SU-DHL-6 (cell line): ENCODE measurements around the gene NEUROG3.

ENCODE experiments used
- H2AFZ ChIP-seq: fragments of 200-600 bp; sonication (generic); 2 replicates; pipeline ENCODE4 v1.6.1; 2014; ENCODE audit warnings: low read depth, mild to moderate bottlenecking, moderate library complexity, mixed read lengths, antibody characterized with exemption, low read length; ENCODE audit not compliant: severe bottlenecking
- H3F3A ChIP-seq: fragments of 200-600 bp; shearing (Covaris generic); 2 replicates; pipeline ENCODE4 v1.6.0; 2016; ENCODE audit warnings: antibody characterized with exemption, mild to moderate bottlenecking; ENCODE audit not compliant: insufficient read depth
- H3K27ac ChIP-seq: fragments of 200-600 bp; sonication (generic); 2 replicates; pipeline ENCODE4 v1.5.1; 2016; ENCODE audit warnings: low read depth, mild to moderate bottlenecking, low read length, moderate library complexity, mixed read lengths
- H3K27me3 ChIP-seq: fragments of 200-600 bp; sonication (generic), shearing (Covaris generic); 2 replicates; pipeline ENCODE4 v1.6.0; 2014; ENCODE audit warnings: mild to moderate bottlenecking, low read length
- H3K36me3 ChIP-seq: fragments of 200-600 bp; sonication (generic); 2 replicates; pipeline ENCODE4 v1.6.1; 2014; ENCODE audit warnings: mild to moderate bottlenecking, low read length, mixed read lengths
- H3K4me2 ChIP-seq: fragments of 300-600, 200-600 bp; shearing (Covaris generic), sonication (generic); 2 replicates; pipeline ENCODE4 v1.6.0; 2014; ENCODE audit warnings: low read length, low read depth, mild to moderate bottlenecking; ENCODE audit not compliant: poor library complexity, severe bottlenecking
- H3K4me3 ChIP-seq: fragments of 200-600 bp; sonication (generic); 2 replicates; pipeline ENCODE4 v1.5.1; 2014; ENCODE audit warnings: antibody characterized with exemption, low read length, mild to moderate bottlenecking, mixed read lengths; ENCODE audit not compliant: insufficient read depth, poor library complexity, severe bottlenecking
- H3K79me2 ChIP-seq: fragments of 200-600 bp; sonication (generic); 2 replicates; pipeline ENCODE4 v1.6.1; 2014; ENCODE audit warnings: mild to moderate bottlenecking, low read length, moderate library complexity; ENCODE audit not compliant: insufficient read depth
- H3K9ac ChIP-seq: fragments of 200-600 bp; sonication (generic); 2 replicates; pipeline ENCODE4 v1.7.0; 2014; ENCODE audit warnings: mild to moderate bottlenecking, low read length
- H3K9me2 ChIP-seq: fragments of 200-600 bp; sonication (generic); replicated peaks from 2 replicates; pipeline ENCODE4 v1.6.1; 2014; ENCODE audit warnings: low read length; ENCODE audit not compliant: insufficient read depth
- H3K9me3 ChIP-seq: fragments of 200-600 bp; sonication (generic); 2 replicates; pipeline ENCODE4 v1.6.1; 2014; ENCODE audit warnings: low read length, mixed read lengths; ENCODE audit not compliant: insufficient read depth
- H4K20me1 ChIP-seq: fragments of 200-600 bp; sonication (generic); 2 replicates; pipeline ENCODE4 v1.6.1; 2014; ENCODE audit warnings: low read depth, mild to moderate bottlenecking, antibody characterized with exemption, low read length, moderate library complexity, mixed read lengths
- CTCF ChIP-seq: fragments of 200-600 bp; sonication (generic); IDR thresholded peaks from one replicate; pipeline ENCODE4 v1.5.1; 2017; ENCODE audit warnings: antibody characterized with exemption, mild to moderate bottlenecking, low read length, moderate library complexity; ENCODE audit not compliant: insufficient read depth, poor library complexity, severe bottlenecking
- EZH2phosphoT487 ChIP-seq: fragments of 200-600 bp; sonication (generic), shearing (Covaris generic); conservative IDR thresholded peaks from 2 replicates; pipeline ENCODE4 v1.6.1; 2018; ENCODE audit warnings: mild to moderate bottlenecking, antibody characterized with exemption, low read length, moderate library complexity, mixed read lengths

NEUROG3 gene

GRCh38 chr10:69618746-69619145 is 45.5 kb upstream of the NEUROG3 start:
- Histone ChIP-seq H3K36me3 (no peaks in the 10 kb centered on the region), H2AFZ (no peak overlapping the region), H3K27ac (no peak overlapping the region), H4K20me1 (no peaks in the 10 kb centered on the region), H3K4me3 (no peak overlapping the region), H3K9ac (no peak overlapping the region), H3K9me3 (no peaks in the 10 kb centered on the region), H3K9me2 (no peaks in the 10 kb centered on the region), H3F3A (no peaks in the 10 kb centered on the region), H3K79me2 (no peaks in the 10 kb centered on the region), H3K4me2 (no peak overlapping the region), H3K27me3 (no peaks in the 10 kb centered on the region)
- TF ChIP-seq EZH2phosphoT487, result no peak

- no peaks in the 10 kb centered on the region for H3F3A ChIP-seq
- H3K36me3 ChIP-seq, result no peaks in the 10 kb centered on the region
- no peaks in the 10 kb centered on the region for H3K9me2 ChIP-seq
- no peak overlapping the region for H2AFZ ChIP-seq
- no peaks in the 10 kb centered on the region for H3K79me2 ChIP-seq
- H3K27me3 ChIP-seq, result no peaks in the 10 kb centered on the region
- TF ChIP-seq EZH2phosphoT487 (no peak), CTCF (no peak)
- H4K20me1 ChIP-seq, result no peaks in the 10 kb centered on the region
- H3K27ac ChIP-seq, result no peak overlapping the region
- H3K9ac ChIP-seq, result no peak overlapping the region
- no peaks in the 10 kb centered on the region for H3K9me3 ChIP-seq
- no peak overlapping the region for H3K4me3 ChIP-seq
- H3K4me2 ChIP-seq, result no peak overlapping the region
Measured at GRCh38 chr10:69616358-69616757, 43.1 kb upstream of the NEUROG3 start.

- H2AFZ ChIP-seq, result no peak overlapping the region
- H3K27me3 ChIP-seq, result no peaks in the 10 kb centered on the region
- H3K9me2 ChIP-seq, result no peaks in the 10 kb centered on the region
- no peak overlapping the region for H3K4me2 ChIP-seq
- H3K79me2 ChIP-seq, result no peaks in the 10 kb centered on the region
- H3K36me3 ChIP-seq, result no peaks in the 10 kb centered on the region
- no peak overlapping the region for H3K9ac ChIP-seq
- H3K27ac ChIP-seq, result no peak overlapping the region
- no peak for TF ChIP-seq EZH2phosphoT487
- TF ChIP-seq CTCF, result no peak
- no peak overlapping the region for H3K4me3 ChIP-seq
- no peaks in the 10 kb centered on the region for H3K9me3 ChIP-seq
- H3F3A ChIP-seq, result no peaks in the 10 kb centered on the region
- H4K20me1 ChIP-seq, result no peaks in the 10 kb centered on the region
Measured at GRCh38 chr10:69614130-69614529, 40.9 kb upstream of the NEUROG3 start.

- TF ChIP-seq CTCF (no peak), EZH2phosphoT487 (no peak)
- no peak overlapping the region for H3K27ac ChIP-seq
- no peak overlapping the region for H2AFZ ChIP-seq
- H3K4me3 ChIP-seq, result no peak overlapping the region
- no peak overlapping the region for H3K9ac ChIP-seq
- H3K36me3 ChIP-seq, result no peaks in the 10 kb centered on the region
- no peak overlapping the region for H3K4me2 ChIP-seq
- H3K9me2 ChIP-seq, result no peaks in the 10 kb centered on the region
- no peaks in the 10 kb centered on the region for H3K79me2 ChIP-seq
- no peaks in the 10 kb centered on the region for H4K20me1 ChIP-seq
- no peaks in the 10 kb centered on the region for H3F3A ChIP-seq
- H3K9me3 ChIP-seq, result no peaks in the 10 kb centered on the region
- H3K27me3 ChIP-seq, result no peaks in the 10 kb centered on the region
Measured at GRCh38 chr10:69612760-69613159, 39.5 kb upstream of the NEUROG3 start.
